NCI-H2196 (cell line): ENCODE measurements around the gene DPH3.

Experiments
- DNase-seq: peaks from one replicate; lab custom pipeline; 2025; ENCODE audit not compliant: unreplicated experiment; lab: John Stamatoyannopoulos, UW

DPH3 gene

DNA sequence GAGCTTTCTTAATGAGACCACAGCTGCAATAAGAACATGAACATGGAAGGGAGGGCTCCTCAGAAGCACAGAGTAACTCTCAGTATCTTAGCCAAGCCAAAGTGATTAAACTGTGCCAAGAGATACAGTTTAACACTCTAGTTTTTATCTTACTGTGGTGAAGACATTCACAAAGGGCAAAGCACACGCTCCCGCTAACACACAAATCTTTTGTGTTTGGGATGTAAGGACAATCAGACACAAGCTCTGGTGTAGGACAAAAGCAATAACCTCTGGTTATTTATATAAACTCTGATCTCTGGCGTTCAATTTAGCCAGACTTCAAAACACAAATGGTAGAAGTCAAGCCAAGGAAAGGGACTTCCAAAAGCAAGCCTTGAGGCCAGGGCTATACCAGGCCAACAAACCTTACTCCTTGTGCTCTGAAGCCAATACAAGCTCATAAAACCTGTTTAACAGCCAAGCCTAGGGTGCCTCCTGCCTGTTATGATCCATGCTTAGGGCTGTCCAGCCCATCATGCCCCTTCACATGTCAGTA lies 27.8 kb downstream of the DPH3 start:
- no peak for DNase-seq

- no peak for DNase-seq
Observed at GRCh38 chr3:16236030-16236639, 28.6 kb downstream of the DPH3 start.

DNA sequence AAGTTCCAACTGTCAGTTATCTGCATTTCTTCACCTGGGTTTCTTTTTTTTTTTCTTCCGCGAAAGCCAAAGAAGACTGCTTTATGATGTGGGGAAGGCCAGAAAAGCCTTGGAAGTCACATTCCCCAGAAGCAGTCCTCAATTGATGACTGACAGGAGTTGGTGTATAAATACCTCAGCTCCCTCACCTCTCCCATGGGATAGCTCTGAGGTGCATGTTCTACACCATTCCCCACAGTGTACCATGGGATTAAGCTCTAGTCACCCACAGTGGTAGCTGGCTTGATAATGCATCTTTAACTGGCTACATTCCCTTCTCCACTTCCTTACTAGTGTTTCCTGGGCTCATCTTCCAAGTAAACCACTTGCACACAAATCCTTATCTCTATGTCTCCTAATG lies 30.5 kb downstream of the DPH3 start:
- no peak for DNase-seq

- no peak for DNase-seq
Observed at GRCh38 chr3:16233806-16234205, 30.9 kb downstream of the DPH3 start.

GRCh38 chr3:16231983-16232382 lies 32.8 kb downstream of the DPH3 start:
- no peak for DNase-seq

- DNase-seq = no peak
Observed at GRCh38 chr3:16229681-16230080, 35.1 kb downstream of the DPH3 start.

- no peak for DNase-seq
Observed at GRCh38 chr3:16227566-16227965, 37.2 kb downstream of the DPH3 start.

GRCh38 chr3:16224325-16224724 lies 40.4 kb downstream of the DPH3 start:
- DNase-seq = no peak

DNA sequence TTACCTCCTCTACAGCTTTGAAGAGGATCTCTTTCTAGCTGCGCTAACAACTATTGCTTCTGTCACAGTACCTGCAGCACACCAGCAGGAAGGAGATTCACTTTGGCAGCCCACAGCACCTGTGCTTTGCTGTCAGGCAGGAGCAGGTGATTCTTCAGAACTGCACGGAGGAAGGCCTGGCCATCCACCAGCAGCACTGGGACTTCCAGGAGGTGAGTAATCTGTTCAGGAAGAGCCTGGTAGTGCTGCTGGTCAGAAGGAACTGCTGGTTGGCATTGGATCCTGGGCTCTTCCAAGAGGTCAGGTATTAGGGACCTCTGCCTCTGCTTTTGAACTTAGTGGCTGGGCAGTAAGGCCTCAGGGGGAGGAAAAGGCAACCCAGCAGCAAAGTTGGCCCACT lies 42.2 kb downstream of the DPH3 start:
- no peak for DNase-seq

DNA sequence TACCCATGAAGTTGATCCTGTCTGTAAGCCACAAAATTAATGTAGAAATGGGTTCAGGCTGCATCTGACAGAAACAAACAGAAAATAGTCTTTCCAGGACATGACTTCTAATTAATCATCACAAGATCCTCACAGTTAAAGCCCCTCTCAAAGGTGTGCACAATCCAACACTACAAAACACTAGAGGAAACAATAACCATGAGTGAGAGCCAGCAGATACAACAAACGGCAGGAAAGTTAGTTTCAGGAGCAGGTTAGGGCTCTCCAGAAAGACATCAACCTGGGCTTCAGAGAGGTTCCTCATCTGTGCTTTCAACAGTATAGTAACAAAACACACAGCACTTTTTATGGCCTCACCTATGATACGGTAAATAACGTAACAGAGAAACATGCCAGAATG lies 42.8 kb downstream of the DPH3 start:
- no peak for DNase-seq

- no peak for DNase-seq
Observed at GRCh38 chr3:16219777-16220176, 45.0 kb downstream of the DPH3 start.

DNA sequence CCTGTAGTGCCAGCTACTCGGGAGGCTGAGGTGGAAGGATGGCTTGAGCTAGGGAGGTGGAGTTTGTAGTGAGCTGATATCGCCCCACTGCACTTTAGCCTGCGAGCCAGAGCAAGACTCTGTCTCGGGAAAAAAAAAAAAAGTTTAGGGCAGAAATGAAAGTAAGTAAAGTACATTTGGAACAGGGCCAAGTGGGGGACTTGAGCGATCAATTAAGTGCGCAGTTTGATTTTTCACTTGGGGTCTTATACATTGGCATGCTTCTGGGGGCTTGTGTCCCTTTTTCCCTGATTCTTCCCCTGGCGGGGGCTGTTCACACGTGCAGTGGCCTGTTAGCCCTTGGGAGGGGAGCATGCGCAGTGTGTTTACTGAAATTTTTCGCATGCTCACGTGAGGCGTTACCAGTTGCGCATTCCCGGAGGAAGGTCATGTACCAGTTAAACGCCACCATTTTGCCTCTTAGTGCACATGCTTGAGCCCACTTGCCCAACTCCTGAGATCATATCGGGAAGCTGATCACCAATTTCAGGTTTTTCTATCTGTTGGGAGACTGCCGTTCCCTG lies 48.3 kb downstream of the DPH3 start:
- DNase-seq = no peak

GRCh38 chr3:16214366-16214765 lies 50.4 kb downstream of the DPH3 start:
- DNase-seq = no peak

DNA sequence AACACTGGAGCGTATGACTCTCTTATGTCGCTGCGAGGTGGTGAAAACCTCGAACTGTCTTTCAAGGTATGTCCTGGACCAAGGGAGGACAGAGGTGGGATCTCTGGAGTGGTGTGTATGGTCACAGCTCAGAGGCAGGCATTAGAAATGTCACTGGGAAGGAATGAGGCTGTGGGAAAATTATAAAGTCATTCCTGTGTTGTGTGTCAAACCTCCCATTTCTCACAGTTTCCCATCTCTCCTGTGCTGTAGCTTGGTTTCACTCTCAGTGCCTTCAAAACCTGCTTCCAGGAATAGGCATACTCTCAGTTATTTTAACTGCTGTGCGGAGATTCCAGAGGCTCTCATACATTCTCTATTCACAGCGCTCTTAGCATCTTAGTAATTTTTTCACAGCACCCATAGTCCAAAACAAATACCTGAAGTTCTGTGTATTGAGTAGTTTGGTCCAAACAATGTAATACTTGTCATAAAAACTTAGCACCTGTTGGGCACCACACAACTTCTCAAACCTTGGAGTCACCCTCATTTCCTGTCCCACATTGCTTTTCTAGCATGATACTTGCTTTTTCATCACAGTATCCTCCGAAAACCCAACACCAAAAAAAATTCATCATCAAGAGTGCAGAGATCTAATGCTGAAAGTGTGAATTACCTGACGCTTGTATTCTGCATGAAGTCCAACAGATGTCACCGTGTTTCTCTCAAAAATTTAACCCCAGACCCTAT lies 53.4 kb downstream of the DPH3 start:
- no peak for DNase-seq
